ENCODE results near the gene NPTN. TPM values are rescaled to one million over a fixed set of nuclear protein-coding genes. Genes with fewer than 3 reads are reported as not detected.

The NPTN gene
- total RNA-seq, 1 donor from 2014 or later: 102 TPM

GRCh38 chr15:73624530-73624929, 8.7 kb downstream of the NPTN start:
- Mint-ChIP-seq H3K27ac (peak overlapping the region; percentile 21), H3K4me1 (peaks cover 35% of the 10 kb centered on the region), H3K36me3 (no peaks in the 10 kb centered on the region), H3K9me3 (no peaks in the 10 kb centered on the region), H3K27me3 (ENCODE audit: low read depth) (no peaks in the 10 kb centered on the region), H3K4me3 (no peak overlapping the region)
- TF ChIP-seq CTCF (IDR thresholded peaks at IDR 0.05; ENCODE audit: unreplicated experiment): no peak
- DNase-seq (ENCODE audit: low spot score in 2 of 2, unreplicated experiment in 2 of 2): no peak

DNA sequence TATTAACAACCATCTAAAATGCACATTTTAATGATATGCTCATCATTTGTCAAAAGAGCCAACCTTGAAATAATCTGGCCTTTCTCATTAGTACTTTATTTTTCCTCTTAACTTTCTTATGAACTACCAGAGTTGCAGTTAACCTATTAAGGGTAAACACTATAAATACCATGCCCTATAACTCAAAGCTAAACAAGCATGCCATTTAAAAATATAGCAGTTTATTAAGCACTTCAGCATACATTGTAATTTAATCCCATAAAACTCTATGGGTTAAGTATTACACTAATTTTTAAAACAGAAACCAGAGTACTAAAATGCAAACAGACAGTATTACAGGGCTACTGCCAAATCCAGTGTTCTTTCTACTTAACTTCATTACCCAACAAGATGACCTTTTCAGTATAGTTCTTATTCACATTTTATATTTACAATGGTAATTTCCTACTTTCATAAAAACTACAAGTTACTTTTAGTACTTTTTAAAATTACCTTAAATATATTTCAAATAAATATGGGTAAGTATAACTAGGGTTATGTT, 11.8 kb downstream of the NPTN start:
- H3K9me3 Mint-ChIP-seq: no peaks in the 10 kb centered on the region
- H3K4me3 Mint-ChIP-seq: no peak overlapping the region
- H3K27ac Mint-ChIP-seq: no peak overlapping the region
- DNase-seq (ENCODE audit: low spot score in 2 of 2, unreplicated experiment in 2 of 2): no peak
- no peaks in the 10 kb centered on the region for H3K36me3 Mint-ChIP-seq
- H3K4me1 Mint-ChIP-seq: peaks cover 23% of the 10 kb centered on the region
- no peak for TF ChIP-seq CTCF (IDR thresholded peaks at IDR 0.05; ENCODE audit: unreplicated experiment)
- no peaks in the 10 kb centered on the region for H3K27me3 Mint-ChIP-seq (ENCODE audit: low read depth)

DNA sequence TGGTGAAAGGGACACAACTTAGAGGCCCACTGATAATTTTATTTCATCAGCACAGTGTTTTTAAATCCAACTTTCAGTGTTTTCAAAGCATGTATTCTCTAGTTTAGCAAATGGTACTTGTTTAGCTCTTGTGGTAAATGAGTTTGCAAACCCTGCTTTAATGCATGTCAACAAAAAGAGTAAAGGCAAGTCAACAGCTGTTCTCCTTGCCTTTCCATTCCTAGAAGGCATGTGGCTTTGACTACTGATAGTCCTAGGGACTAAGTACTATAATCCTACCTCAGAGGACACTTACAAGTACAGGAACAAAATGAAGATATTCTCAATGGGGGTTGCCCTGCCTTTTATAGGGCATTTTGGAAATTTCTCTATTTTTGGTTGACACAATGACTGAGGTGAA, 13.1 kb downstream of the NPTN start:
- DNase-seq (ENCODE audit: low spot score in 2 of 2, unreplicated experiment in 2 of 2): no peak
- TF ChIP-seq CTCF (IDR thresholded peaks at IDR 0.05; ENCODE audit: unreplicated experiment): no peak
- H3K27me3 Mint-ChIP-seq (ENCODE audit: low read depth): no peaks in the 10 kb centered on the region
- no peaks in the 10 kb centered on the region for H3K9me3 Mint-ChIP-seq
- H3K4me3 Mint-ChIP-seq: no peak overlapping the region
- H3K27ac Mint-ChIP-seq: no peak overlapping the region
- H3K36me3 Mint-ChIP-seq: no peaks in the 10 kb centered on the region
- H3K4me1 Mint-ChIP-seq: peaks cover 16% of the 10 kb centered on the region

DNA sequence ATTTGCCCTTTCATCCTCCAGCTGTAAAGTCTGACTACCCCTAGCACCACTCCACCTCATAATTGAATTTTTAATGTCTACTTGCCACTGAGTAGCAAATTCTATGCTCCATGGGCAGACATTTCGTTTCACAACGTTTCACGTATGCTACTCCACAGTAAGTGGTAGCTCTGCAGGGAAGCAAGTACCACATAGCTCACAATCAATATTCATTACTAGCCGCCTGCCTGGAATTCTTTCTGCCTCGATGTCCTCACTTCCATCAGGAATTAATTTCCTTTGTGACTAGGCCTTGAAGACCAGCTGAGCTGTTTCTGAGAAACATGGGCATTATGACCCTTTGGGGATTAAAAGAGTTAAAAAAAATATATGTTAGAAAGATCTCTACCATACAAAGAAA, 15.3 kb downstream of the NPTN start:
- no peak for DNase-seq (ENCODE audit: low spot score in 2 of 2, unreplicated experiment in 2 of 2)
- no peaks in the 10 kb centered on the region for H3K9me3 Mint-ChIP-seq
- H3K27ac Mint-ChIP-seq: no peak overlapping the region
- no peaks in the 10 kb centered on the region for H3K27me3 Mint-ChIP-seq (ENCODE audit: low read depth)
- H3K4me3 Mint-ChIP-seq: no peak overlapping the region
- TF ChIP-seq CTCF (IDR thresholded peaks at IDR 0.05; ENCODE audit: unreplicated experiment): no peak
- H3K4me1 Mint-ChIP-seq: peaks cover 4% of the 10 kb centered on the region
- no peaks in the 10 kb centered on the region for H3K36me3 Mint-ChIP-seq

DNA sequence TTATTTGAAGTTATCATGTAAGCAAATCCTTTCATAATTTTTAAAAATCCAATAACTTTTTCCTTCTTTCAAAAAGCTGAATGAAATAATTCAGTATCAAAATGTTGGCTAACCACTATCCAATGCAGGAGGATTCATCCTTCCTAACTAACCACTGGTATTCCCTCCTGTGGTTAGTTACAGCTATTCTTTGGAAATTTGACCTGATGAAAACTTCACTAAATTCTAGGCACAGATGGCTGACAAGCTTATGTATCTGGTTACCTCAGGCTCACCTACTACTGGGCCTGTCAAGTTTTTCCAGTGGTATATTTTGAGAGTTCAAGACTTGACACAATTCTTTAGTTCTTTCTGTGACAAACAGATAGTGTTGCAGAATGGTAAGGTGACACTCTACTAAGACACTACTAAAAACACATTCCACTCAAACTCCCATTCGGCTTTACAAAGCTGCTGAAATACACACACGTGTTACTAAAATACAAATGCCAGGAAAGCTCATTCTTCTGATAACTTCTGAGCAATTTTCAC, 15.8 kb downstream of the NPTN start:
- TF ChIP-seq CTCF (IDR thresholded peaks at IDR 0.05; ENCODE audit: unreplicated experiment): no peak
- no peaks in the 10 kb centered on the region for H3K27me3 Mint-ChIP-seq (ENCODE audit: low read depth)
- no peaks in the 10 kb centered on the region for H3K9me3 Mint-ChIP-seq
- no peak overlapping the region for H3K4me3 Mint-ChIP-seq
- H3K4me1 Mint-ChIP-seq: peaks cover 4% of the 10 kb centered on the region
- DNase-seq (ENCODE audit: low spot score in 2 of 2, unreplicated experiment in 2 of 2): no peak
- H3K36me3 Mint-ChIP-seq: no peaks in the 10 kb centered on the region
- H3K27ac Mint-ChIP-seq: no peak overlapping the region

GRCh38 chr15:73608941-73609340, 24.2 kb downstream of the NPTN start:
- no peak overlapping the region for H3K4me3 Mint-ChIP-seq
- H3K4me1 Mint-ChIP-seq: peaks cover 7% of the 10 kb centered on the region
- no peaks in the 10 kb centered on the region for H3K9me3 Mint-ChIP-seq
- H3K27me3 Mint-ChIP-seq (ENCODE audit: low read depth): no peaks in the 10 kb centered on the region
- DNase-seq (ENCODE audit: low spot score in 2 of 2, unreplicated experiment in 2 of 2): no peak
- H3K27ac Mint-ChIP-seq: peak overlapping the region; percentile 1
- no peaks in the 10 kb centered on the region for H3K36me3 Mint-ChIP-seq
- no peak for TF ChIP-seq CTCF (IDR thresholded peaks at IDR 0.05; ENCODE audit: unreplicated experiment)
